ENCODE results near the gene TBC1D8.
"Not testable (repeated sequence)": the region's sequence is repeated elsewhere in the genome, so short reads cannot be mapped to it uniquely, and the experiment has no call there.

The TBC1D8 gene

GRCh38 chr2:101151146-101151858, at the start of gene TBC1D8:
Gene TBC1D8 (minus strand): TSS chr2:101151382. CDS start chr2:101151253, 129 bp downstream.
- ATAC-seq = peak; percentile 82 to 87

- ATAC-seq = no peak
Measured at GRCh38 chr2:101200676-101201075, 49.5 kb upstream of the TBC1D8 start.

GRCh38 chr2:101199251-101199791, 48.1 kb upstream of the TBC1D8 start:
- no peak for ATAC-seq

- no peak for ATAC-seq
Measured at GRCh38 chr2:101197814-101198213, 46.6 kb upstream of the TBC1D8 start.

DNA sequence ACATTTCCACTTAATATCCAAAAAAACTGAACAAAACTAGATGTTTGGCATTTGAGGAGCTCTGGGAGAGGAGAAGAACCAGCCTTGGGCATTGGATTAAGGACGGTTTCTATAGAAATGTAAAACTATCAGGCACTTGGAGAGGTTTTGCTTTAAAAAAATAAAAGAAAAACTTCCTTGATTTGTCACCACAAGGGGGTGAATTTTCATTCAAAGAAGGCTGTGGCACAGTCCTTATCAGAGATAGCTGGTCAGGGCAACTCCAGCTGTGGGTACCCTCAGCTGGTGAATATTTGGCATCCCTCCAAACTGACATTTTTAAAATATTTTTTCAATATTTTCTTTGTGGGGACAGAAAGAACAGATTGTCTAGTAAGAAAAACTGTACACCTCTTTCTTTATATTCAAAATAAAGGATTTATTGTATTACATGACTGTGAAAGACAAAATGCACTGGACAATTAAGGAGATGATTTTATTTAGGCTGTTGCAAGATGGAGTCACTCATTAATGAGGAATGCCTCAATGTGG, 46.1 kb upstream of the TBC1D8 start:
- no peak for ATAC-seq

DNA sequence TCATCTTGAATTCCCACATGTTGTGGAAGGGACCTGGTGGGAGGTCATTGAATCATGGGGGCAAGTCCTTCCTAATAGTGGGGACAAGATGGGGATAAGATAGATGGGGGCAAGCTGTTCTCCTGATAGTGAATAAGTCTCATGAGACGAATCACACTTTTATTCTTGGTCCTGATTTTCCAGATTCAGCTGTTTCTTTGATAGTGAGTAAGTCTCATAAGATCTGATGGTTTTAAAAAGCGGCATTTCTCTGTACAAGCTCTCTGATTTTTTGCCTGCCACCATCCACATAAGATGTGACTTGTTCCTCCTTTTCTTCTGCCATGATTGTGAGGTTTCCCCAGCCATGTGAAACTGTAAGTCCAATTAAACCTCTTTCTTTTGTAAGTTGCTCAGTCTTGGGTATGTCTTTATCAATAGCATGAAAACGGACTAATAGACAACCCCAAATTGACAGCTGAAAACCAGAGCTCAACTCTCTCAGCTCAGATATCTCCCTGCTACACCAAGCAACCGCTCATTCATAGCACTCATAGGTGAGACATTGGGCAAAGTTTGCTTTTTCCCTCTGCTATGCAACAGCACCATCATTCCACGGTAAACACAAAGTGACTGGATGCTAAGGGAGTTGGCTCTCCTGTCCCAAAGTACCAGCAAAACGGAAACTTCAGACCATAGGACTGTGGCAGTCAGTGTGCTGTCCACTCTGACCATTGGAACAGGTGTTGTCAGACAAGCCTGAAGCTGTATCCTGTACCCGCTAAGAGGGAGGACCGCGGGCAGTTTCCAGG, 44.9 kb upstream of the TBC1D8 start:
- no peak for ATAC-seq

- ATAC-seq = no peak
Measured at GRCh38 chr2:101193033-101193626, 41.9 kb upstream of the TBC1D8 start.

DNA sequence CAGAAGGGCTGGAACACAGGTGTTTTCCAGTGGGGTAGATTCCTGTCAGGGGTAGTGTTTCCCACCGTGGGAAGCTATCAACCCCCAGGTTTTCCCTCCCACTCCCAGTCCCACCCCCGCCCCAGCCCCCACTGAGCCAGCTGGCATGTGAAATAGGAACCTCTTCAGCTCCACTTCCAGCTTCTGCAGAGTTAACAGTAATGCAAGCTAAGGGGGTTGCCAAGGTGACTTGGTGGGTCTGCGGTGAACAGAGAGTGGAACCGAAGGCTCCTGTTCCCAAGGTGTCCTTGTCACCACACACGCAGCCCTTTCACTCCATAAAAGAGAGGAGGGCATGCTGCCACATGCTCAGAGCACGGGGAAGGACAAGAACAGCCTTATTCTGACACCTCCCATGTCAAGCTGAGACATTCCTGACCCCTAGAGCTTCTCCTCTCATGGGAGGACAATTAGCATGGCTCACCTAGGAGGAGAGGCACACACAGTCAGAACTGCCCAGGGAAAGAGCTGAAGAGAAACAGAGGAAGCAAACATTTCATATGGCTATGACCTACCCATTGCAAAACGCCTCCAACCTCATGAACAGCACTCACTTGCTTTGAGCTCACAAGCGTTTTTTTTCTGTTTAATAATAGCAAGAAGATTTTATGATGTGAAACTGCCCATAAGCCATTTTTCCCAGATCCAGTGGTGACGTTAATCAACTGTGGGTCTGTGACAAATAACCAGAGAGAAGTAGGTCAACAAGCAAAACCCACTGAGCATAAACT, 39.8 kb upstream of the TBC1D8 start:
- ATAC-seq = no peak

DNA sequence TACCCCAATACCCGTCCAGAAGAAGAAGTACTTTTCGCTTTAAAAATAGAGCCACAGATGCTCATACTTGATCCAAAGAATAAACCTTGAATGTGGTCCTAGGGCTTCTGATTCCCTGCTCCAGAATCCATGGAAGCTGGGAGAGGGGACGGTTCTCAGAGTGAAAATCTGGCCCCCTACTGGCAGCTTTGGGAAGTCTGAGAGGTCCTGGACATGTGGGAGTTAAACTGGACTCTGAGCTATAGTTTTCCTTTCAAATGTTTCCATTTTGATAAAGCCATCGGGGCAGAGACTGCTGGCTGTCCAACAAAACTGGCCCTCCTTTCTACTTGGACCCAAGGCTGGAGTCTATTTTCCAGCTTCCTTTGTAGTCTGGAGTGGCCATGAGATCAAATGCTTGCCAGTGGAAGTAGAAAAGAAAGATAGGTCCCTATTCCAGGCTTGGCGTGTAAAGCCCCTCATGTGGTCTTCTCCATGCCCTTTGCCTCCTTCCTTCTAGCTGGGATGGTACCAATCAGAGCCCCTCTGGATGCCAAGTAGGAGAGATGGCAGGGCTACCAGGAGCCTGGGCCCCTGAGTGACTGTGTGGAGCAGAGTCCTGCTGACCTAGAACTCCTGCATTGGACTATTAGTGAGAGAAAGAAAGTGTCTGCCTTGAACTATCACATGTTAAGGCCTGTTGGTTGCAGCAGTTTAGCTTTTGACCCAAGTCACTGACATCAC, 37.7 kb upstream of the TBC1D8 start:
- no peak for ATAC-seq

DNA sequence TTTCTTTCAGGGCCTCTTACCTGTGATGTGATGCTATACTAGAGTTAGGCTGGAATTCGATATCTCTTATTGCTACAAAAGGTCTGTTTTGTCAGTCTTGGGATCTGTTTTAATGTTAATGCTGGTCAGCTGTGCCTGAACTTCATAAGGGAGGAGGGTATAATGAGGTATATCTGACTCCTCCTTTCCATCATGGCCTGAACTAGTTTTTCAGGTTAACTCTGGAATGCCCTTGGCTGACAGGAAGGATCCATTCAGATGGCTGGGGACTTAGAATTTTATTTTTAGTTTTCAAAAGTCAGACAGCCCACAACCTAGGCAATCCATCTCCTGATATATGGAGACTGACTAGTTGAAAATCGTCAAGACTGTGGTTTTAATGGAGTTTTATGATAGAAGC, 35.9 kb upstream of the TBC1D8 start:
- ATAC-seq = no peak

DNA sequence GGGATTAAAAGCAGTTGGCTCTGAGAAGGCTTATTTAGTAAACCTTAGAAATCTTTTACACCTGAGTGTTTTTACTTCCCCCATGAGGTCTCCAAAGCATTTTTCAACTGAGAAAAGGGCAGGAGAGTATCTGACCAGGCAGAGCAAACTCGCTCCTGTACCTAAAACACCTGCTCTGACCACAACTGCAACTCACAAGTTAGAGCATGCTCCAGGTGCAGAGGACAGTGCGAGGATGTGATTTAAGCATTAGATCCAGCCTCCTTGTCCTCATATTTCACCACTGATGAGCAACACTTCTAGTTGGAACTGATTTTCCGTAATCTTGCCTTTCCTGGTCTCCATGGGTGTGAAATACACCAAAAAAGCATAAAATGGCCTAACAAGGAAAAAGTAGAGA, 34.5 kb upstream of the TBC1D8 start:
- ATAC-seq = no peak

DNA sequence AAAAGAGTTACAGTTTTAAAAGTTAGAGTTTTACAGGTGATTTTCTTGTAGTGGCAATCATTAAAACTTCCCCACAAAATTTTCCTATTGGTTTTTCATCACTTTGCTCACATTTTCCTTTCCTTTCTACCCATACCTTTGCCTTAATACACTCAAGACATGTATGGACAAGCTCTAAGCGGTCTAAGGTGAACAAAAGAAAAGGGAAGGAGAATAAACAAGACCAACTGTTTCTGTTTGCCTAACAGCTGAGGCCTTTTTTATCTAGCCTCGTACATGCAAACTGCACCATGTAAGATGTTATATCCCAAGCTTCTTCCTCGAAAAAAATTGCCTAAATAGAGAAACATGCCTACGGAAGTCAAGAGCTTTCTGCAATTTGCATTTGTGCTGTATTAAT, 33.9 kb upstream of the TBC1D8 start:
- ATAC-seq = no peak

DNA sequence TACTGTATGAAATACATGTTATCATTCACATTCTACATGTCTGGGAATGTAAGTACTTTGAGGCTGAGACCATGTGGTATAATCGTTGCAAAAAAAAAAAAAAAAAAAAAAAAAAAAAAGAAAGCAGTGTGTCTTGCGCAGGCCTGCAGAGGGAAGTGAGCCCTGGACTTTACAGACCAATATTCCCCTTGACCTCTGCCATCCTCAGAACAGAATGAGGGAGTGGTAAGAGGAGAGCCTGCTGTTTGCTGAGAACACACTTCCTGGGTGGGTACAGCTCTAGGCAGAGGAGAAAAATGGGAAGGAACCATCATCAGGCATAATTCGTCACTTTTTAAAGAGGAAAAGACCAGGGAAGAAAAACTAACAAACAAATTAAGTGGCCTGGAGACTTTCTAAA, 28.8 kb upstream of the TBC1D8 start:
- no peak for ATAC-seq

GRCh38 chr2:101176803-101177202, 25.6 kb upstream of the TBC1D8 start:
- ATAC-seq = no peak

DNA sequence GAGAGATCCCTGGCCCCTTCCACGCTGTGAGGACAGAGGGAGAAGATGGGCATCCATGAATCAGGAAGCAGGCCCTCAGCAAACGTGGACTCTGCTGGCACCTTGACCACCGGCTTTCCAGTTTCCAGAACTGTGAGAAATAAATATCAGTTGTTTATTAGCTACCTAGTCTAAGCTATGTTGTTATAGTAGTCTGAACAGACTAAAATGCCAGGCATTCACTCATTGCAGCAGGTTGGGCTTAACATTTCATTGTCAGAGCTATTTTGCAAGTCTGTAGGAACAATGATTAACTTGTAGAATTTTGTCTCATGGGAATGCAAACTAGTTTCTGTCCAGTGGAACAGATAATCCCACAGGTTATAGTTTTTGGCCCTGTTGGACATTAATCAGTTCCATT, 24.8 kb upstream of the TBC1D8 start:
- ATAC-seq = no peak

DNA sequence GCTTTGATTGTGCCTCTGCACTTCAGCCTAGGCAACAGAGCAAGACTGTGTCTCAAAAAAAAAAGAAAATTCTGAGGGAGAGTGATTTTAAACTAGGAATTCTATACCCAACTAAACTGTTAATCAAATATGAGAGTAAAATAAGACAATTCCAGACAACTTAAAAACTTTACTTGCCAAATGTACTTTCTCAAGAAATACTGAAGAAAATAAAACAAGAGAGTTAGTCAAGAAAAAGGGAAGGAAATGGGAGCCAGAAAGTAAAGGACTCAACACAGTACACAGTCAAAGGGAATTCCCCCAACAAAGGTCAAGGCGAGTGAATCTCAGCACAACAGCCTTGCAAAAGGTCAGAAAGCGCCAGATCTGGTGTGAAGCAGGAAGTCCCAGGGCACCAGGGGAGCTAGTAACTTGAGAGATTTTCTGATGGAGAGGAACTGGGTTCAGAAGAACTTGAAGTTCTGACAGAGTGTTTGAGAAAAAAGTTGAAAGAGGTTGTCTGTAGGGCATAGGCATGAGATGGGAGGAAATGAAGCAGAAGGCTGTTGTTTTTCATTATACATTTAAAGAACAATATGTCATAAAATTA, 22.6 kb upstream of the TBC1D8 start:
- ATAC-seq = peak; percentile 93 to 98

DNA sequence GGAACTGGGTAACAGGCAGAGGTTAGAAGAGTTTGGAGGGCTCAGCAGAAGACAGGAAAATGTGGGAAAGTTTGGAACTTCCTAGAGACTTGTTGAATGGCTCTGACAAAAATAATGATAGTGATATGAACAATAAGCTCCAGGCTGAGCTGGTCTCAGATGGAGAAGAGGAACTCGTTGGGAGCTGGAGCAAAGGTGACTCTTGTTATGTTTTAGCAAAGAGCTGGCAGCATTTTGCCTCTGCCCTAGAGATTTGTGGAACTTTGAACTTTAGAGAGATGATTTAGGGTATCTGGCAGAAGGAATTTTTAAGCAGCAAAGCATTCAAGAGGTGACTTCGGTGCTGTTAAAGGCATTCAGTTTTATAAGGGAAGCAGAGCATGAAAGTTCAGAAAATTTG, 18.6 kb upstream of the TBC1D8 start:
- not testable (repeated sequence) for ATAC-seq

DNA sequence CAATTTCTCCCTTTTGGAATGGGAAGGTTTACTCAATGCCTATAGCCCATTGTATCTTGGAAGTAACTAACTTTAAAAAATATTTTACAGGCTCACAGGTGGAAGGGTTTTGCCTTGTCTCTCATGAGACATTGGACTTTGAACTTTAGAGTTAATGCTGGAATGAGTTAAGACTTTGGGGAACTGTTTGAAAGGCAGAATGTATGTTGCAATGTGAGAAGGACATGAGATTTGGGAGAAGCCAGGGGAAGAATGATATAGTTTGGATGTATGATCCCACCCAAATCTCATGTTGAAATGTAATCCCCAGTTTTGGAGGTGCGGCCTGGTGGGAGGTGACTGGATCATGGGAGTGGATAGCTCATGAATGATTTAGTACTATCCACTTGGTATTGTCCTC, 17.5 kb upstream of the TBC1D8 start:
- no peak for ATAC-seq

DNA sequence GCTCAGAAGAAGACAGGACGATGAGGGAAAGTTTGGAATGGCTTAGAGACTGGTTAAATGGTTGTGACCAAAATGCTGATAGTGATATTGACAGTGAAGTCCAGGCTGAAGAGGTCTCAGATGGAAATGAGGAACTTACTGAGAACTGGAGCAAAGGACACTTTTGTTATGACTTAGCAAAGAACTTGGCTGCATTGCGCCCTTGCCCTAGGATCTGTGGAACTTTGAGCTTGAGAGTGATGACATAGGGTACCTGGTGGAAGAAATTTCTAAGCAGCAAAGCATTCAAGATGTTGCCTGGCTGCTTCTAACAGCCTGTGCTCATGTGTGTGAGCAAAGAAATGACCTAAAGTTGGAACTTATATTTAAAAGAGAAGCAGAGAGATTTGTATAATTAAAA, 16.4 kb upstream of the TBC1D8 start:
- ATAC-seq = not testable (repeated sequence)

DNA sequence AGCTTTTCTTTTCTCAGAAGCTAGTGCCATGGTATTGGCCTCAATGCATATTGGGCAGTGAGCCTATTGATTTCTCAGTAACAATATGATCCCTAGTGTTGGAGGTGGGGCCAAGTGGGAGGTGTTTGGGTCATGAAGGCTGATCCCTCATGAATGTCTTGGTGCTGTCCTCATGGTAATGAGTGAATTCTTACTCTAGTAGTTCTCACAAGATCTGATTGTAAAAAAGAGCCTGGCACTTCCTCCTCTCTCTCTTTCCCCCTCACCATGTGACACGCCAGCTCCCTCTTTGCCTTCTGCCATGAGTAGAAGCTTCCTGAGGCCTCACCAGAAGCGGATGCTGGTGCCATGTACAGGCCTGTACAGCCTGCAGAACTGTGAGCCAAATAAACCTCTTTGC, 12.8 kb upstream of the TBC1D8 start:
- ATAC-seq = no peak

GRCh38 chr2:101162561-101163330, 11.6 kb upstream of the TBC1D8 start:
- no peak for ATAC-seq
